Testis (tissue), 3 donors: ENCODE measurements around the gene COPS7A. TPM values are rescaled to one million over a fixed set of nuclear protein-coding genes. Genes with fewer than 3 reads are reported as not detected.
"Not testable (repeated sequence)": the region's sequence is repeated elsewhere in the genome, so short reads cannot be mapped to it uniquely, and the experiment has no call there.

ENCODE experiments used
- DNase-seq: peaks from one replicate; pipeline ENCODE4 v3.0.0-alpha.2; 2019
- H3K27ac ChIP-seq, 2 donors: fragments of 200-600 bp; sonication (generic); one replicate each; pipeline ENCODE4 v1.5.1; 2019
- H3K27me3 ChIP-seq: fragments of 200-600 bp; sonication (generic); one replicate; pipeline ENCODE4 v1.5.1; 2019
- H3K36me3 ChIP-seq: fragments of 200-600 bp; sonication (generic); one replicate; pipeline ENCODE4 v1.5.1; 2017; ENCODE audit warnings: low read depth; ENCODE audit errors: missing control alignments
- H3K4me1 ChIP-seq: fragments of 200-600 bp; sonication (generic); one replicate; pipeline ENCODE4 v1.5.1; 2019
- H3K4me3 ChIP-seq, 2 donors: fragments of 200-600 bp; sonication (generic); one replicate each; pipeline ENCODE4 v1.5.1; 2017 to 2019
- H3K9me3 ChIP-seq: fragments of 200-600 bp; sonication (generic); one replicate; pipeline ENCODE4 v1.5.1; 2017
- POLR2A ChIP-seq: fragments of 450-650 bp; IDR thresholded peaks from one replicate; pipeline ENCODE4 v1.6.1; 2017; ENCODE audit warnings: antibody characterized with exemption, mild to moderate bottlenecking, moderate library complexity
- WGBS, 2 donors: methylation state at CpG; one replicate each; pipeline ENCODE4 v1.1.5; 2018; 5-methylcytosine and 5-hydroxymethylcytosine counted together
- intact Hi-C: fragments of 100-400 bp; cut with DNase I; formaldehyde crosslinking; loops from one replicate; pipeline ENCODE4 v1.15.1; 2023; ENCODE audit warnings: low total_unique reads
- polyA plus RNA-seq: library from polyadenylated mRNA; stranded (reverse); fragments of 350-450 nt; fragmentation: Illumina TruSeq; extraction: RNeasy Lipid Tissue Mini Kit (QIAGEN cat#74804); gene quantifications from one replicate; pipeline ENCODE4 v1.2.3, GENCODE V29; 2014; ENCODE audit warnings: low read depth, low replicate concordance; ENCODE audit not compliant: insufficient read depth
- total RNA-seq, 2 donors: library from RNA; depleted of rRNA; stranded (reverse); fragments of >200 nt; gene quantifications; one replicate each; pipeline ENCODE4 v1.2.3, GENCODE V29; 2016
- TF ChIP-seq, protein P1 (sequence below), 3 experiments: fragments of 450-650 bp in 2 of 3; fragments of 200-600 bp in 1 of 3; sonication (generic) in 1 of 3; IDR thresholded peaks; one replicate each; pipeline ENCODE4 v1.5.1; 2016 to 2019; ENCODE audit warnings: antibody characterized with exemption in 3 of 3, mild to moderate bottlenecking in 2 of 3, moderate library complexity in 1 of 3

The COPS7A gene
- total and polyA plus RNA-seq, 3 donors from 2014 or later = 68.3 to 82.4 (median 69.4) TPM

GRCh38 chr12:6742834-6743233 is 19.0 kb downstream of the COPS7A start:
- no peaks in the 10 kb centered on the region for H3K4me1 ChIP-seq
- H3K4me3 ChIP-seq = no peak overlapping the region
- no peaks in the 10 kb centered on the region for H3K27me3 ChIP-seq
- DNase-seq = no peak
- no peaks in the 10 kb centered on the region for H3K9me3 ChIP-seq
- intact Hi-C loops = no loop called here
- no peaks in the 10 kb centered on the region for H3K36me3 ChIP-seq
- TF ChIP-seq, protein P1, sequence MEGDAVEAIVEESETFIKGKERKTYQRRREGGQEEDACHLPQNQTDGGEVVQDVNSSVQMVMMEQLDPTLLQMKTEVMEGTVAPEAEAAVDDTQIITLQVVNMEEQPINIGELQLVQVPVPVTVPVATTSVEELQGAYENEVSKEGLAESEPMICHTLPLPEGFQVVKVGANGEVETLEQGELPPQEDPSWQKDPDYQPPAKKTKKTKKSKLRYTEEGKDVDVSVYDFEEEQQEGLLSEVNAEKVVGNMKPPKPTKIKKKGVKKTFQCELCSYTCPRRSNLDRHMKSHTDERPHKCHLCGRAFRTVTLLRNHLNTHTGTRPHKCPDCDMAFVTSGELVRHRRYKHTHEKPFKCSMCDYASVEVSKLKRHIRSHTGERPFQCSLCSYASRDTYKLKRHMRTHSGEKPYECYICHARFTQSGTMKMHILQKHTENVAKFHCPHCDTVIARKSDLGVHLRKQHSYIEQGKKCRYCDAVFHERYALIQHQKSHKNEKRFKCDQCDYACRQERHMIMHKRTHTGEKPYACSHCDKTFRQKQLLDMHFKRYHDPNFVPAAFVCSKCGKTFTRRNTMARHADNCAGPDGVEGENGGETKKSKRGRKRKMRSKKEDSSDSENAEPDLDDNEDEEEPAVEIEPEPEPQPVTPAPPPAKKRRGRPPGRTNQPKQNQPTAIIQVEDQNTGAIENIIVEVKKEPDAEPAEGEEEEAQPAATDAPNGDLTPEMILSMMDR (IDR thresholded peaks at IDR 0.05) = no peak
- no peak for TF ChIP-seq POLR2A
- WGBS, 2 donors = 82 to 85% methylated on average over 3 of the region's 3 CpGs
- no peak overlapping the region for H3K27ac ChIP-seq

DNA sequence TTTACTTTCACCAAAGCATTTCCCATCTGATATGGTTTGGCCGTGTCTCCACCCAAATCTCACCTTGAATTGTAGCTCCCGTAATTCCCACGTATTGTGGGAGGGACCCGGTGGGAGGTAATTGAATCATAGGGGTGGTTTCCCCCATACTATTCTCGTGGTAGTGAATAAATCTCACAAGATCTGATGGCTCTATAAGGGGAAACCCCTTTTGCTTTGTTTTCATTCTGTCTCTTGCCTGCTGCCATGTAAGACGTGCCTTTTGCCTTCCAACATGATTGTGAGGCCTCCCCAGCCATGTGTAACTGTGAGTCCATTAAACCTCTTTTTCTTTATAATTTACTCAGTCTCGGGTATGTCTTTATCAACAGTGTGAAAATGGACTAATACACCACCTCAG is 19.5 kb downstream of the COPS7A start:
- intact Hi-C loops = not testable (repeated sequence)
- WGBS, 2 donors = 74 to 81% methylated on average over 7 of the region's 7 CpGs

GRCh38 chr12:6745741-6746525 is 22.1 kb downstream of the COPS7A start:
- Histone ChIP-seq H3K27ac (no peak overlapping the region), H3K36me3 (no peaks in the 10 kb centered on the region), H3K27me3 (no peaks in the 10 kb centered on the region), H3K4me3 (no peak overlapping the region), H3K4me1 (no peaks in the 10 kb centered on the region), H3K9me3 (no peaks in the 10 kb centered on the region)
- intact Hi-C loops = no loop called here
- DNase-seq = no peak
- 70 to 76% methylated on average over 12 to 13 of the region's 13 CpGs for WGBS, 2 donors
- no peak for TF ChIP-seq POLR2A
- TF ChIP-seq, protein P1 (IDR thresholded peaks at IDR 0.05) = no peak

More for the DNA sequence above, 19.5 kb downstream of the COPS7A start:
- H3K9me3 ChIP-seq, H3K27me3 ChIP-seq, H3K4me1 ChIP-seq, H3K36me3 ChIP-seq, H3K4me3 ChIP-seq, DNase-seq, H3K27ac ChIP-seq: not testable (repeated sequence)

- no peak for TF ChIP-seq POLR2A
- TF ChIP-seq, protein P1 (IDR thresholded peaks at IDR 0.05) = no peak
- no peak for DNase-seq
- peaks cover 5% of the 10 kb centered on the region for H3K4me1 ChIP-seq
- intact Hi-C loops = no loop called here
- H3K27ac ChIP-seq = no peak overlapping the region
- H3K27me3 ChIP-seq = no peaks in the 10 kb centered on the region
- no peaks in the 10 kb centered on the region for H3K36me3 ChIP-seq
- no peak overlapping the region for H3K4me3 ChIP-seq
- no peaks in the 10 kb centered on the region for H3K9me3 ChIP-seq
- 45 to 48% methylated on average over 4 of the region's 4 CpGs for WGBS, 2 donors
These were observed 23.4 kb downstream of the COPS7A start for GRCh38 chr12:6747216-6747615.

GRCh38 chr12:6748761-6749160 is 24.9 kb downstream of the COPS7A start:
- Histone ChIP-seq H3K36me3 (no peaks in the 10 kb centered on the region), H3K9me3 (no peaks in the 10 kb centered on the region), H3K4me3 (no peak overlapping the region), H3K27me3 (no peaks in the 10 kb centered on the region), H3K27ac (no peak overlapping the region), H3K4me1 (peaks cover 8% of the 10 kb centered on the region)
- TF ChIP-seq POLR2A = no peak
- TF ChIP-seq, protein P1 (IDR thresholded peaks at IDR 0.05) = no peak
- WGBS, 2 donors = 92 to 93% methylated on average over 18 to 28 of the region's 28 CpGs
- intact Hi-C loops = no loop called here
- no peak for DNase-seq
